Liver (tissue), 9 donors: ENCODE measurements around the gene DNAI2. TPM values are rescaled to one million over a fixed set of nuclear protein-coding genes. Genes with fewer than 3 reads are reported as not detected.

ENCODE experiments used
- DNase-seq: peaks from one replicate; pipeline ENCODE4 v3.0.0-alpha.2; 2017; ENCODE audit warnings: low spot score
- H3K27ac ChIP-seq, 2 donors: one replicate each; pipeline ENCODE4 v1.7.0; 2013; ENCODE audit warnings: inconsistent platforms in 2 of 2, low read length in 2 of 2, control low read depth in 1 of 2, low read depth in 1 of 2, mild to moderate bottlenecking in 1 of 2
- H3K27me3 ChIP-seq, 4 donors: one replicate each; pipeline versions ENCODE4 v1.6.1 to v1.7.0; 2013; ENCODE audit warnings: low read length in 3 of 4, inconsistent platforms in 1 of 4, mild to moderate bottlenecking in 1 of 4, moderate library complexity in 1 of 4; ENCODE audit not compliant: control insufficient read depth in 4 of 4, insufficient read depth in 4 of 4
- H3K36me3 ChIP-seq, 4 donors: one replicate each; pipeline versions ENCODE4 v1.6.1 to v1.7.0; 2013; ENCODE audit warnings: low read length in 3 of 4, mild to moderate bottlenecking in 3 of 4, low read depth in 1 of 4, moderate library complexity in 1 of 4; ENCODE audit not compliant: control insufficient read depth in 4 of 4, insufficient read depth in 3 of 4
- H3K4me1 ChIP-seq, 4 donors: one replicate each; pipeline versions ENCODE4 v1.6.1 to v1.7.0; 2013; ENCODE audit warnings: low read length in 3 of 4, mild to moderate bottlenecking in 3 of 4, moderate library complexity in 1 of 4; ENCODE audit not compliant: control insufficient read depth in 4 of 4, insufficient read depth in 4 of 4
- H3K4me3 ChIP-seq, 3 donors: one replicate each; pipeline versions ENCODE4 v1.6.1 to v1.7.0; 2013; ENCODE audit warnings: low read length in 3 of 3, control low read depth in 1 of 3, low read depth in 1 of 3, mild to moderate bottlenecking in 1 of 3
- H3K9ac ChIP-seq, 2 donors: one replicate each; pipeline ENCODE4 v1.7.0; 2013; ENCODE audit warnings: low read length in 2 of 2, mild to moderate bottlenecking in 2 of 2, moderate library complexity in 2 of 2, control low read depth in 1 of 2, low read depth in 1 of 2
- H3K9me3 ChIP-seq, 4 donors: one replicate each; pipeline versions ENCODE4 v1.6.1 to v1.7.0; 2013; ENCODE audit warnings: low read length in 3 of 4; ENCODE audit not compliant: control insufficient read depth in 4 of 4
- EGR1 ChIP-seq, 2 donors: IDR thresholded peaks; 2 replicates each; pipeline ENCODE4 v1.6.1; 2016 to 2018; ENCODE audit warnings: antibody characterized with exemption in 2 of 2, low read depth in 2 of 2
- FOXA1 ChIP-seq: IDR thresholded peaks from 2 replicates; pipeline ENCODE4 v1.6.1; 2016; ENCODE audit warnings: antibody characterized with exemption
- FOXA2 ChIP-seq: IDR thresholded peaks from 2 replicates; pipeline ENCODE4 v1.6.1; 2016; ENCODE audit warnings: antibody characterized with exemption
- GABPA ChIP-seq, 2 donors: IDR thresholded peaks in 1 of 2; conservative IDR thresholded peaks in 1 of 2; 2 replicates each; pipeline ENCODE4 v1.6.1; 2016; ENCODE audit warnings: antibody characterized with exemption in 2 of 2, mild to moderate bottlenecking in 1 of 2, moderate library complexity in 1 of 2
- HNF4A ChIP-seq, 2 donors: conservative IDR thresholded peaks; 2 replicates each; pipeline ENCODE4 v1.6.1; 2016; ENCODE audit warnings: antibody characterized with exemption in 2 of 2, mild to moderate bottlenecking in 2 of 2
- HNF4G ChIP-seq: IDR thresholded peaks from 2 replicates; pipeline ENCODE4 v1.6.1; 2016; ENCODE audit warnings: antibody characterized with exemption
- JUND ChIP-seq, 2 donors: IDR thresholded peaks; 2 replicates each; pipeline ENCODE4 v1.6.1; 2016; ENCODE audit warnings: antibody characterized with exemption in 2 of 2
- NR2F2 ChIP-seq: IDR thresholded peaks from 2 replicates; pipeline ENCODE4 v1.6.1; 2016; ENCODE audit warnings: antibody characterized with exemption
- RAD21 ChIP-seq, 2 donors: IDR thresholded peaks; 2 replicates each; pipeline ENCODE4 v1.6.1; 2016; ENCODE audit warnings: antibody characterized with exemption in 2 of 2, mild to moderate bottlenecking in 2 of 2
- REST ChIP-seq: IDR thresholded peaks from 2 replicates; pipeline ENCODE4 v1.6.1; 2016; ENCODE audit warnings: antibody characterized with exemption, mild to moderate bottlenecking
- RXRA ChIP-seq, 2 donors: IDR thresholded peaks; 2 replicates each; pipeline ENCODE4 v1.6.1; 2017 to 2018; ENCODE audit warnings: antibody characterized with exemption in 2 of 2, mild to moderate bottlenecking in 1 of 2
- SP1 ChIP-seq: IDR thresholded peaks from 2 replicates; pipeline ENCODE4 v1.6.1; 2018; ENCODE audit warnings: antibody characterized with exemption, mild to moderate bottlenecking
- TAF1 ChIP-seq: conservative IDR thresholded peaks from 2 replicates; pipeline ENCODE4 v1.6.1; 2016; ENCODE audit warnings: antibody characterized with exemption, mild to moderate bottlenecking
- YY1 ChIP-seq: IDR thresholded peaks from 2 replicates; pipeline ENCODE4 v1.6.1; 2016; ENCODE audit warnings: antibody characterized with exemption, mild to moderate bottlenecking
- ZBTB33 ChIP-seq: IDR thresholded peaks from 2 replicates; pipeline ENCODE4 v1.6.1; 2016; ENCODE audit warnings: antibody characterized with exemption
- WGBS: extraction: QIAGEN DNeasy Blood & Tissue Kit; methylation state at CpG from one replicate; pipeline ENCODE4 v1.1.7; 2013; 5-methylcytosine and 5-hydroxymethylcytosine counted together
- polyA plus RNA-seq, 2 donors: library from polyadenylated mRNA; stranded (reverse) in 1 of 2; unstranded in 1 of 2; fragments of 200-250 nt in 1 of 2; fragments of >200 nt in 1 of 2; fragmentation: Nextera tagmentation in 1 of 2; extraction: Ambion mirVana in 1 of 2; gene quantifications; one replicate each; pipeline versions ENCODE4 v1.2.1 to v1.2.3, GENCODE V29; 2013 to 2015
- total RNA-seq, 2 donors: library from RNA; depleted of rRNA; stranded (reverse); fragments of >200 nt; gene quantifications; one replicate each; pipeline ENCODE4 v1.2.3, GENCODE V29; 2014
- TF ChIP-seq, protein P1 (sequence below): IDR thresholded peaks from 2 replicates; pipeline ENCODE4 v1.6.1; 2016; ENCODE audit warnings: antibody characterized with exemption
- TF ChIP-seq, protein P2 (sequence below): IDR thresholded peaks from 2 replicates; pipeline ENCODE4 v1.6.1; 2016; ENCODE audit warnings: antibody characterized with exemption
- donor health status: healthy.
- donor health status: healthy.
- donor health status: healthy.
- donor health status: healthy.
- donor health status: healthy.

The DNAI2 gene
- total and polyA plus RNA-seq, 4 donors = not detected

DNA sequence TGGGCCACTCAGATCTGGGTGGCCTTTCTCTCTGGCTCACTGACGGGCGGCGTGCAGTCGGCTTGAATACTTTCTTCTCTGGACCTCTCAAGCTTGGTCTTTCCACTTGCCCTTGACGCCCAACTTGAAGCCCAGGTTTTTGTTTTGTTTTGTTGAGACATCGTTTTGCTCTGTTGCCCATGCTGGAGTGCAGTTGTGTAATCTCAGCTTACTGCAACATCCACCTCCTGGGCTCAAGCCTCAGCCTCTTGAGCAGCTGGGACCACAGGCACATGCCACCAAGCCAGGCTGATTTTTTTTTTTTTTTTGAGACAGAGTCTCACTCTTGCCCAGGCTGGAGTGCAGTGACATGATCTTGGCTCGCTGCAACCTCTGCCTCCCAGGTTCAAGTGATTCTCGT lies 29.3 kb downstream of the DNAI2 start:
- H3K36me3 ChIP-seq = no peaks in the 10 kb centered on the region
- TF ChIP-seq, protein P1, sequence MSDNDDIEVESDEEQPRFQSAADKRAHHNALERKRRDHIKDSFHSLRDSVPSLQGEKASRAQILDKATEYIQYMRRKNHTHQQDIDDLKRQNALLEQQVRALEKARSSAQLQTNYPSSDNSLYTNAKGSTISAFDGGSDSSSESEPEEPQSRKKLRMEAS = no peak
- TF ChIP-seq YY1 (no peak), JUND (IDR thresholded peaks at IDR 0.05) (no peak), SP1 (no peak)
- no peak overlapping the region for H3K9ac ChIP-seq
- H3K4me3 ChIP-seq = no peak overlapping the region
- peaks cover 0 to 4% (median 0%) of the 10 kb centered on the region in 4 donors for H3K27me3 ChIP-seq
- no peak overlapping the region for H3K27ac ChIP-seq
- H3K4me1 ChIP-seq = no peaks in the 10 kb centered on the region
- WGBS = 86% methylated on average over 8 of the region's 8 CpGs
- peaks cover 0 to 7% (median 1%) of the 10 kb centered on the region in 4 donors for H3K9me3 ChIP-seq
- DNase-seq = no peak

- H3K9ac ChIP-seq = no peak overlapping the region
- no peaks in the 10 kb centered on the region for H3K4me1 ChIP-seq
- no peak for DNase-seq
- no peak overlapping the region for H3K4me3 ChIP-seq
- no peaks in the 10 kb centered on the region for H3K36me3 ChIP-seq
- peaks cover 0 to 7% (median 1%) of the 10 kb centered on the region in 4 donors for H3K9me3 ChIP-seq
- 67% methylated on average over 5 of the region's 5 CpGs for WGBS
- H3K27ac ChIP-seq = no peak overlapping the region
- TF ChIP-seq SP1 (no peak), GABPA (IDR thresholded peaks at IDR 0.05 in 1 of 2, conservative IDR thresholded peaks at IDR 0.05 in 1 of 2) (no peak), REST (no peak), EGR1 (IDR thresholded peaks at IDR 0.05; ENCODE audit: low read depth in 2 of 2) (no peak), RAD21 (IDR thresholded peaks at IDR 0.05) (no peak), RXRA (IDR thresholded peaks at IDR 0.05) (no peak), NR2F2 (no peak), YY1 (no peak), JUND (IDR thresholded peaks at IDR 0.05) (no peak), TAF1 (no peak), ZBTB33 (no peak), HNF4G (no peak), FOXA1 (no peak), FOXA2 (no peak), HNF4A (conservative IDR thresholded peaks at IDR 0.05) (no peak)
- TF ChIP-seq, protein P2, sequence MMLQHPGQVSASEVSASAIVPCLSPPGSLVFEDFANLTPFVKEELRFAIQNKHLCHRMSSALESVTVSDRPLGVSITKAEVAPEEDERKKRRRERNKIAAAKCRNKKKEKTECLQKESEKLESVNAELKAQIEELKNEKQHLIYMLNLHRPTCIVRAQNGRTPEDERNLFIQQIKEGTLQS = no peak
- peaks cover 0 to 6% (median 0%) of the 10 kb centered on the region in 4 donors for H3K27me3 ChIP-seq
Observed at GRCh38 chr17:74304184-74304583, 30.1 kb downstream of the DNAI2 start.
